ENCODE measurements around the gene RPL38. TPM values are rescaled to one million over a fixed set of nuclear protein-coding genes. Genes with fewer than 3 reads are reported as not detected.

Gene RPL38
- total RNA-seq, 1 donor: 649 TPM

DNA sequence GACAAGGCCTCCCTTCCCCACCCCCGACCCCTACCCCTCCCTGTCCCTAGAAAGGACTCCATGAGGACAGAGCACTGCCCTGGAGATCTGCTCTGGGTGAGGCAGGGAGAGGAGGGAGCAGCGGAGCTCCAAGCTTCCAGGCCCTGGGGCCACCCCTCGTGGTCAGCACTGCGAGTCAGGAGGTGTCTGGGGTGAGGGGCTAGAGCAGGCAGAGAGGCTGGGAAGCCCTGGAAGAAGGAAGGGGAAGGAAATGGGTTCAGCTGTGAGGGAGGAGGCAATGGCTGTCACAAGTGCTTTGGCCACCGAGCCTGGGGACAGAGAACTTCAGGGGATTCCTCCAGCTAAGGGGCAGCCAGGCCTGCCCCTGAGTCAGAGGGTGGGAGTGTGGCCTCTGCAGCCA lies 42.4 kb downstream of the RPL38 start:
- no peak overlapping the region for H3K4me3 ChIP-seq (ENCODE audit: low read depth, low read length)
- TF ChIP-seq, protein P1, sequence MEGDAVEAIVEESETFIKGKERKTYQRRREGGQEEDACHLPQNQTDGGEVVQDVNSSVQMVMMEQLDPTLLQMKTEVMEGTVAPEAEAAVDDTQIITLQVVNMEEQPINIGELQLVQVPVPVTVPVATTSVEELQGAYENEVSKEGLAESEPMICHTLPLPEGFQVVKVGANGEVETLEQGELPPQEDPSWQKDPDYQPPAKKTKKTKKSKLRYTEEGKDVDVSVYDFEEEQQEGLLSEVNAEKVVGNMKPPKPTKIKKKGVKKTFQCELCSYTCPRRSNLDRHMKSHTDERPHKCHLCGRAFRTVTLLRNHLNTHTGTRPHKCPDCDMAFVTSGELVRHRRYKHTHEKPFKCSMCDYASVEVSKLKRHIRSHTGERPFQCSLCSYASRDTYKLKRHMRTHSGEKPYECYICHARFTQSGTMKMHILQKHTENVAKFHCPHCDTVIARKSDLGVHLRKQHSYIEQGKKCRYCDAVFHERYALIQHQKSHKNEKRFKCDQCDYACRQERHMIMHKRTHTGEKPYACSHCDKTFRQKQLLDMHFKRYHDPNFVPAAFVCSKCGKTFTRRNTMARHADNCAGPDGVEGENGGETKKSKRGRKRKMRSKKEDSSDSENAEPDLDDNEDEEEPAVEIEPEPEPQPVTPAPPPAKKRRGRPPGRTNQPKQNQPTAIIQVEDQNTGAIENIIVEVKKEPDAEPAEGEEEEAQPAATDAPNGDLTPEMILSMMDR (IDR thresholded peaks at IDR 0.05; ENCODE audit: insufficient read depth, low read depth, low read length): no peak
- DNase-seq (ENCODE audit: low read depth): no peak

DNA sequence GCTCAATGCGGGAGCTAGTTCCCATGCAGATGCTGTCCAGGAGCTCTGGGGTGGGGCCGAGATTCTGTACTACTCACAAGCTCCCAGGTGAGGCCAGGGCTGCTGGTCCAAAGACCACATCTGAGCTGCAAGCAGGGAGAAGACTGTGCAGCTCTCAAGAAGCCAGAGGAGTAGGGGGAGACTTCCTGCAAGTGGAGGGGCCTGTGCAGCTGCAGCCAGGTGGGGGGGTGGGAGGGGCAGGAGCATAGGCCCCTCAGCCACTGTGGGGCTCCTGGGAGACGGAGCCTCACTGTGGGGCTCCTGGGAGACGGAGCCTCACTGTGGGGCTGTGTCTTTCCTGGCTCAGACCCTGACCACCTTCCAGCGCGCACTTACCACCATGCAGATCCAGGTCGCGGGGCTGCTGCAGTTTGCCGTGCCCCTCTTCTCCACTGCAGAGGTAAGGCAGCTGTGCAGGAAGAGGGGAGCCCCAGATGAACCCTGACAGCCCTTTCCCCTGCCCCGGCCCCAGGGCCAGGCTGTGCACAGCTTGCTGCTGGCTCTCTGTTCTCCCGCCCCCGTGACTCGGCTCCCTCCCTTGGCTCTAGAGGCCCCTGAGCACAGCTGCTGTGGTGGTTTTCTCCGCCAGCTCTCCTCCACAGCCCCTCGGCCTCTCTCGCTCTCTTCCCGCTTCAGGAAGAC lies 46.3 kb downstream of the RPL38 start:
- DNase-seq (ENCODE audit: low read depth): no peak
- no peak overlapping the region for H3K4me3 ChIP-seq (ENCODE audit: low read depth, low read length)
- TF ChIP-seq, protein P1 (IDR thresholded peaks at IDR 0.05; ENCODE audit: insufficient read depth, low read depth, low read length): no peak

DNA sequence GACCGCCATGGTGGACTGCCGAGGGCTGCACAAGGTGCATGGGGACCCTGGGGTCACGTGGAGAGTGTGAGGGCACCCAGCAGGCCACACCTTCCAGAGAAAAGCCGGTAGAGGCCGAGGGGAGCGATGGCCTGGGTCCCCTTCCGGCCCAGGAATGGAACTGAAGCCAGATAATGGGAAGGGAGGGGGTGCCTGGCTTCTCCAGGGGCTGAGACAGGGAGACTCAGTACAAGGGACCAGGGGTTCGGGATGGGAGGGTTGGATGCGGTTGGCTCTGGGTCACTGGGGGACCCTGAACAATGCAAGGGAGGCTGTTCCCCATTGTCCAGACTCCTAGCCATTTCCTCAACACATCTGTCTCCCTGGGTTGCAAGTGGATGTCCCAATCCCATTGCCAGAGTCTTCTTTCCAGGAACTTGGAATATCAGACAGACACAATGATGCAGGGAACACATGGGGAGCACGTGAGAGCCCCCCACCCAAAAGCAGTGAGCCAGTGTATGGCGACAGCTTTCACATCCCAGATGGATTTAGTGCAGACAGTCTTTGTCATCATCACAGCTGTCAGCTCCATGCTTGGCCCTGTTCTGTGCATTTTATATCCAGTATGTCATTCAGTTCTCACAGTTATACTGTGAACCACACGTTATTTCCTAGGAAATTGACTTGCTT lies 47.0 kb downstream of the RPL38 start:
- TF ChIP-seq, protein P1 (IDR thresholded peaks at IDR 0.05; ENCODE audit: insufficient read depth, low read depth, low read length): no peak
- DNase-seq (ENCODE audit: low read depth): no peak
- no peak overlapping the region for H3K4me3 ChIP-seq (ENCODE audit: low read depth, low read length)

DNA sequence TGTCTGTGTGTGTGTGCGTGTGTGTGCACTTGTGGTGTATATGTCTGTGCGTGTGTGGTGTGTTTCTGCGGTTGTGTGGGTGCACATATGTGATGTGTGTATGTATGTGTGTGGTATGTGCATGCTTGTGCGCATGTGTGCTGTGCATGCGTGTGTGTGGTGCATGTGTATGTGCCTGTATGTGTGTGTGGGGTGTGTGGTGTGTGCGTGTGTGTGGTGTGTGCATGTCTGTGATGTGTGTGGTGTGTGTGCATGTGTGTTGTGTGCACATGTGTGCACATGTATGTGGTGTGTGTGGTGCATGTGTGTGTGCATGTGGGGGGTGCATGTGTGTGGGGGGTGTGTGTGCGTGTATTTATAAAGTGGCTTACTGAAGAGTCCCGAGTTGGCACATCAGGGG lies 47.6 kb downstream of the RPL38 start:
- no peak overlapping the region for H3K4me3 ChIP-seq (ENCODE audit: low read depth, low read length)
- no peak for DNase-seq (ENCODE audit: low read depth)
- TF ChIP-seq, protein P1 (IDR thresholded peaks at IDR 0.05; ENCODE audit: insufficient read depth, low read depth, low read length): no peak

DNA sequence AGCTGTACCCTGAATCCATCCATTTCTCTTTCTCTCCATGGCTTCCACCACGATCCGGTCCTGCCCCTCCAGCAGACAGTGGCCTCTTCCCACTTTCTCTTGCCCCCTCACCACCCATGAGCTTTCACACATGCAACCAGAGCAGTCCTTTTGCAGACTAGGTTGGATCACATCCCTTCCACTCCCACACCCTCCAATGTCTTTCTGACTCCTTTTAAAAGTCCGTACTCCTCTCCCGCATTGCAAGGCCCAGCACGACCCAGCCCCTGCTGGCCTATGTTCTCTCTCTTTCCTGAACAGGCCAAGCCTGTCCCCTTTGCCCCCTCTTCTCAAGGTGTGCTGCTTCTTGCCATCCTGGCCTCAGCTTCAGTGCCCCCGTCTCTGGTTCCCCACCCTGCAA lies 48.1 kb downstream of the RPL38 start:
- TF ChIP-seq, protein P1 (IDR thresholded peaks at IDR 0.05; ENCODE audit: insufficient read depth, low read depth, low read length): no peak
- no peak overlapping the region for H3K4me3 ChIP-seq (ENCODE audit: low read depth, low read length)
- DNase-seq (ENCODE audit: low read depth): no peak

GRCh38 chr17:74252211-74252610 lies 48.7 kb downstream of the RPL38 start:
- no peak overlapping the region for H3K4me3 ChIP-seq (ENCODE audit: low read depth, low read length)
- TF ChIP-seq, protein P1 (IDR thresholded peaks at IDR 0.05; ENCODE audit: insufficient read depth, low read depth, low read length): no peak
- DNase-seq (ENCODE audit: low read depth): no peak
